ENCODE data around the gene PSD2.

Gene PSD2

GRCh38 chr5:139835656-139836055 is 40.0 kb downstream of the PSD2 start:
- no peak for DNase-seq (ENCODE audit: low read depth in 2 of 2)

GRCh38 chr5:139836469-139837208 is 41.0 kb downstream of the PSD2 start:
- no peak for DNase-seq (ENCODE audit: low read depth in 2 of 2)

- DNase-seq (ENCODE audit: low read depth in 2 of 2) = no peak
Observed at GRCh38 chr5:139837711-139838380, 42.2 kb downstream of the PSD2 start.

DNA sequence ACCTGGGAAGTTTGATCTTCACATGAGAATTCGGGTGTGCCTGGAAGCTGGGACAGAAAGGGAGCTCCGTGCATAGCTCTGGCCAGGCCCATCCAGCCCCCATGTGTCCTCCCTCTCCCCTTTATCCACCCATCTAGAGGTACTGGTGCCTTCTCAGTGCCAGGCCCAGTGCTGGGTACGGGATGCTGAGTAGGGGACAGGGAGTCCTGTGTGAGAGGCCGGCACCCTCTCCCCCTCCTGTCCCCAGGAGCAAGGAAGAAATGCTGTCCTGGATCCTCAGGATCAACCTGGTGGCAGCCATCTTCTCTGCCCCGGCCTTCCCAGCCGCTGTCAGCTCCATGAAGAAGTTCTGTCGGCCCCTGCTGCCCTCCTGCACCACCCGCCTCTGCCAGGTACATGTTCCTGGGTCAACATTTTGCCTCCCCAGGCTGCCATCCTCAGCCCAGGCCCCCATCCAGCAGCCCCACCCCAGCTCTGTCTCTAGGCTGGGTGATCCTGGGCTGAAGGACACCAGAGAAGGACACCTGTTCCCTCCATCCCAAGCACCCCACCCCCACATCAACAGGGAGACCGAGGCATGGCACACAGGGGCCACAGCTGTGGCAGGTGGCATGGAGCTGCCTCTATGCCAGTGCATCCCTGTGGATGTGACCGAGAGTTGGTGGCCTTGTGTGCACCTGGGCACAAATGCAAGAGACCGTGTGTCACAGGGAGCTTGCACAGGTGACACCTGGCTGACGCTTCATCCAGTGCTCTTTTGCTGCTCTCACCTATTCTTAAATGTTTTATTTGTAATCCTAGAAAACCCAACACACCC is 43.0 kb downstream of the PSD2 start:
- DNase-seq (ENCODE audit: low read depth in 2 of 2) = no peak

DNA sequence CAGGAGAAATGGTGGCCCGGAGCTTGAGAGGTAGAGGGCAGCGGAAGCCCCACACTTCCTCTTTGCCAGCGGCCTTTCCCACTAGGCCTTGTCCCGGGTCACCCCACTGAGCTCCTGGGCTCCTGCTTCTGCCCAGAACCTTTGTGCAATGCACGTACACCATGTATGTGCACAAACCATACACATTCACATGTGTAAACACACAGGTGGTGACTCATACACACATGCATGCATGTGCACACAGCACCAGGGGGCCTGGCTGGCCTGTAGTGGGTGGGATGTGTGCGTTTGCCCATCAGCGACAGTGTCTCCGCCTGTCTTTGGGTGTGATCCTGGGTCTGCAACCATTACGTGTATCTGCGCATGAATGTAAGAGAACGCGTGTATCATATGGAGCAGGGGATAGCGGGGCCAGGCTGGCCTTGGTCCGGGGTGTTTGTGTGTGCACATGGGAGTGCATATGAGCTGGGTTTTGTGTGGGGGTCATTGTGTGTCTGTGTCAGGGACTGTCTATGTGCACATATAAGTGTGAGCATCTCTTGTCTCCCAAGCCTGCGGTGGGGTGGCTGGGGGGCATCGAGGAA is 43.7 kb downstream of the PSD2 start:
- no peak for DNase-seq (ENCODE audit: low read depth in 2 of 2)

GRCh38 chr5:139839918-139840317 is 44.3 kb downstream of the PSD2 start:
- DNase-seq (ENCODE audit: low read depth in 2 of 2) = no peak

- no peak for DNase-seq (ENCODE audit: low read depth in 2 of 2)
Observed at GRCh38 chr5:139841549-139841948, 45.9 kb downstream of the PSD2 start.

DNA sequence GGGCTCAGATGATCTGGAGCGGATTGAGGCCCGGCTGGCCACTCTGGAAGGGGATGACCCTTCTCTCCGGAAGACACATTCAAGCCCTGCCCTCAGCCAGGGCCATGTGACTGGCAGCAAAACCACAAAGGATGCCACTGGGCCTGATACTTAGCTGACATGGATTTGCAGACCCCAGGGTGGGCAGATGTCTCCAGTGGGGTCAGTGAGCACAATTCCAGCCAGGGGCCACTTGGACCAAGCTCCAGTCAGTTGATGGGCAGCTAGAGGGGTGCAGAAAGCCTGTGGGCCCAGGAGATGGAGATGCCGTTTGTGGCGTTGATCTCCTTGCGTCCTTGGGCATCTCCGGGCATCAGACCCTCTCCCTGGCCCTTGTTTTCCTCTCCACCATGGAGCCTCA is 46.7 kb downstream of the PSD2 start:
- no peak for DNase-seq (ENCODE audit: low read depth in 2 of 2)

- DNase-seq (ENCODE audit: low read depth in 2 of 2) = no peak
Observed at GRCh38 chr5:139843991-139844390, 48.4 kb downstream of the PSD2 start.

DNA sequence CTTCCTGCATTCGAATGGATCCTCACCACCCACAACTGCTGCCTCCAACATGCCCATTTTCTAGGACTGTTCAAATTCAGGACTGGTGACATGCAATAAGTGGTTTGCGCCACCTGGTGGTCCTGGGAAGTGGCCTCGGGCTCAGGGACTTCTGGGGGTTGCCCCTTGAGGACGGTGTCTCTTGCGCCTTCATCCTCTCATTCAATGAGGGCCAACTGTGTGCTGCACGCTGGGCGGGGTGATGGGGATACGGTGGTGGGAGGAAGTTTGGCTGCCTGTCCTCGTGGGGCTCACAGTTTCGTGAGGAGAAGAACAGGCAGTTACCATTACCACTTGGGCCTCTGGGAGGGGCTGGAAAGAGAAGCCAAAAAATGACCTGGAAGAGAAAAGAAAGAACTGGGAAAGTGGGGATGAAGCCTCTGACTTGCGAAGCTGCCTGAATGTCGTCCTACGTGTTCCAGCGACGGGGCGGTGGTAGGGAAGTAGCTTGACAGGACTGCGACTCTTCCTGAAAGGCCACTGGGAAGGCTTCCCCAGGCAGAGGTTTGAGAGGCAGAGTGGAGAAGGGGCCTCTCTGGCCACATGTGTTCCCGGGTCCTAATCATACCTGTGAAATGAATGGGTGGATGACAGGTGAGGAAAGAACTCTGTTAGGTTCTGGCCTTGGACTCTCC is 49.0 kb downstream of the PSD2 start:
- DNase-seq (ENCODE audit: low read depth in 2 of 2) = peak; percentile 63 to 68

GRCh38 chr5:139845846-139846681 is 50.5 kb downstream of the PSD2 start:
- DNase-seq (ENCODE audit: low read depth in 2 of 2) = no peak

GRCh38 chr5:139847091-139847490 is 51.5 kb downstream of the PSD2 start:
- no peak for DNase-seq (ENCODE audit: low read depth in 2 of 2)

DNA sequence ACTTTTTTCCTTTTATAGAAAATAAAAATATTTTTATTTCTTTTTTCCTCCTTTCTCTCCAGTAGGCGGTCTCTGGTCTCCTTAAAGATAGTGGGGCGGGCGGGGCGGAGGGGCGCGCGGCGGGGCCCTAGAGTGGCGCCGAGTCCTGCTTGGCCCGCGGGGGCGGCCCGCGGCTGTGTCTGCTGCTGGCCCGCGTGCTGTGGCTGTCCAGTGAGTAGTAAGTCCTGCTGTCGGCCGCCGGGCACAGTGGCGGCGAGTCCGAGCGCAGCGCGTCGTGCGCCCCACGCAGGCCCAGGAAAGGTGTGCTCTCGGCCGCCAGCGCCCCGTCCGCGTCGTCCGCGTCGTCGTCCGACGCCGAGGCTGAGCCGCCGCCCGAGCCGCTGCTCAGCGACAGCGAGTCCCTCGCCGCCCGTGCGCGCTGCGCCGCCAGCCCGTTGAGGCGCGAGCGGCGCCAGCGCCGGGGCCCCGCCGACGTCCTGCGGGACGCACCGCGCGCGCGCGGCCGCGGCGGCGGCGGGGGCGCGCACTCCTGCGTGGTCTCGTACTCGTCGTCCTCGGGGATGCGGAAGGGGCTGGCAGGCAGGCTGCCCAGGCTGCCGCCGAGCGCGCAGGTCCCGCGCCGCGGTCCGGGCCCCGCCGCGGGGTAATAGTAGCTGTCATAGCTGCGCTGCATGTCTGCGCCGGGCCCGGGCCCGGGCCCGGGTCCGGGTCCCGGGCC is 52.3 kb downstream of the PSD2 start:
- peak; percentile 60 to 63 for DNase-seq (ENCODE audit: low read depth in 2 of 2)

- no peak for DNase-seq (ENCODE audit: low read depth in 2 of 2)
Observed at GRCh38 chr5:139848508-139849100, 53.0 kb downstream of the PSD2 start.

DNA sequence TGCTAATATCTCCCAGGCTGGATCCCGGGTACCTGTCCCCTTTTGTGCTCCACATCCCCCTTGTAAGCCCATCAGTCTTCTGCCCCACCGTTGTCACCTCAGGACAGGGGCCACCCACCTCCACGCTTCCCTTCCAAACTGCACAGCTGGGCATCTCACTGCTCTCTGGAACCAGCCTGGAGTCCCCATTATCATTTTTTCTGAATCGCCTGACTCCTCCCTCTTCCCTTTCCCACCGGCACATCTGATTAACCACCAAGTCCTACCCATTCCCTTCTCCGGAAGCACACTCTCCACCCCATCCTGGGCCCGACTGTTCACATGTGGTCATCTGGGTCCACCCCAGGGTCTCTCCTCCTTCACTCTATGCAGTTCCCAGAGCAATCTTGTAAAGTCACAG is 53.9 kb downstream of the PSD2 start:
- no peak for DNase-seq (ENCODE audit: low read depth in 2 of 2)

GRCh38 chr5:139849942-139850341 is 54.3 kb downstream of the PSD2 start:
- no peak for DNase-seq (ENCODE audit: low read depth in 2 of 2)

GRCh38 chr5:139850423-139851016 is 54.9 kb downstream of the PSD2 start:
- DNase-seq (ENCODE audit: low read depth in 2 of 2) = no peak

DNA sequence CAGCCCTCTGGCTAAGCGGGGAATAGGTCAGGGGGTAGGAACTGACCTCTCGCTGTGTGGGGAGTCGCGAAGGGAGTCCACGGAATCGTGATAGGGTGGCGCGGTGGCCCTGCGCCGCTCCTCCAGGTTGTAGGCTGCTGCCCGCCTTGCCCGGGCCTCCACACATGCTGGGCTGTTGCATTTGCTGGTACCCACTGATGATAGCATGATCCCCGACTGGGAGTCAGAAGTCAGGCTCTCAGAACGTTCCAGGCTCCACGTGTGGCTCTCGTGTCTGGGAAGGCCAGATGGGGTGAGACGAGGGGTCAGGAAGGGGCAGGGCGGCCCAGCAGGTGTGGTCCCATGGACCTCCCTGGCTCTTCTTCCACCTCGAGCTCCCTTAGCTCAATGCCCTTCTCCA is 56.0 kb downstream of the PSD2 start:
- no peak for DNase-seq (ENCODE audit: low read depth in 2 of 2)

DNA sequence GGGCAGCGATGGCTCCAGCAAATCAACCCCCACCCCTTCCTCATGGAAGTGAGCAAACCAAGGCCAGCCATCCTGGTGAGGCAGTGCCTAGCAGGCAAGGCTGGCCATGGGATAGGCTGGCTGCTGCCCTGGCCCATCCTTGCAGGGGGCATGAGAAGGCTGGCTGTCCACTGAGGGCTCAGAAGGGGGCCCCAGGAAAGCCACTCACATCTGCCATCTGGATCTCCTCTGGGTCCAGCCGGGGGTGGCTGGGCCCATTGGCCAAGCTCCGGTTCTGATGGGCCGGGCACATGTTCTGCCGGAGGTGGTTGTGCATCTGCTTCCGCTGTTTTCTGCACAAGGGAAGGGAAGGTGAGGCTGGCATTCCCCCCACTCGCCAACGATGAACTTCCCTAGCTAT is 57.1 kb downstream of the PSD2 start:
- DNase-seq (ENCODE audit: low read depth in 2 of 2) = no peak

Data from stimulated activated CD8-positive, alpha-beta memory T cell treated with anti-CD3 and anti-CD28 coated beads, Interleukin-15, amount 100 ng/mL, for 48 hours (primary cell).